NCI-H345 treated with DMSO at 0.1 percent for 48 hours (cell line): ENCODE results near the gene BTNL8.
"Not testable (repeated sequence)": the region's sequence is repeated elsewhere in the genome, so short reads cannot be mapped to it uniquely, and the experiment has no call there.

Experiments
- DNase-seq: peaks from one replicate; lab custom pipeline; 2025; ENCODE audit not compliant: unreplicated experiment; lab: John Stamatoyannopoulos, UW

The BTNL8 gene

DNA sequence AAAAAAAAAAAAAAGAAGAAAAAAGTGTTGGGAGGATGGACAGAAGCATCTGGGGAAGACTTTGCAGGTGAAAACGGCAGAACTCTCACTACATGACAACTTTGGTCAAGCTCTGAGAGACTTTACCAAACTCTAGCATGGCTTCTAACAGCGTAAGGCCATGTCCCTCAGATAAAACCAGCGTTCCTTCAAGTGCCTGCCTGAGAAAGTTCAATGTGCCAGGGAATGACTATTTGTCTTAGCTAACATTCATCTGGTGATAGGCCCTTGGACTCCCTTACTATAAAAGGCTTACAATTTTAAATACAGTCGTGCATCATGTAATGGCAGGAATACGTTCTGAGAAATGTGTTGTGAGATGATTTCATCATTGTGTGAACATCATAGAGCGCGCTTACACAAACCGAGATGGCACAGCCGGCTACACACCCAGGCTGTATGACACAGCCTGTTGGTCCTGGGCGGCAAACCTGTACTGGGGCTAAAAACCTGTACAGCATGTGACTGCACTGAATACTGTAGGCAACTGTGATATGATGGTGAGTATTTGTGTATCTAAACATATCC is 23.0 kb upstream of the BTNL8 start:
- no peak for DNase-seq

- not testable (repeated sequence) for DNase-seq
Observed at GRCh38 chr5:180885845-180886529, 13.0 kb upstream of the BTNL8 start.

- no peak for DNase-seq
Observed at GRCh38 chr5:180889381-180889780, 9.6 kb upstream of the BTNL8 start.

- not testable (repeated sequence) for DNase-seq
Observed at GRCh38 chr5:180895330-180895729, 3.6 kb upstream of the BTNL8 start.

DNA sequence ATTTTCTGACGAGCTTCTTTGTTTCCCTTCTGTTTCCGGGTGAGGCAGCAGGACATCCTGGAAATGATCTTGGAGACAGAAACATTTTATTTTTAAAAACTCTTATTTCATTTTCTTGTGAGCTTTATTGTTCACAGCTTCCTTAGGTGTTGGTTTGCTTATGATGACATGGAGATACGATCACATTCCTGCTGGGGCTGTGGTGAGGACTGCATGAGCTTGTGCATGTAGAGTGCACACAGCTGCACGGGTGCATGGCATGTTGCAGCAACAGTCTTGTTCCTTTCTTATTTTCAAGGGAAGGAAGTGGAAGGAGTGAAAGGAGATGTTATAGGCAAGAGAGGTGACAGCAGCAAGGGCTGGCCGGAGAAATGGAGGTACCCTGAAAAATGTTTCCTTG is 1.2 kb downstream of the BTNL8 start:
- no peak for DNase-seq

DNA sequence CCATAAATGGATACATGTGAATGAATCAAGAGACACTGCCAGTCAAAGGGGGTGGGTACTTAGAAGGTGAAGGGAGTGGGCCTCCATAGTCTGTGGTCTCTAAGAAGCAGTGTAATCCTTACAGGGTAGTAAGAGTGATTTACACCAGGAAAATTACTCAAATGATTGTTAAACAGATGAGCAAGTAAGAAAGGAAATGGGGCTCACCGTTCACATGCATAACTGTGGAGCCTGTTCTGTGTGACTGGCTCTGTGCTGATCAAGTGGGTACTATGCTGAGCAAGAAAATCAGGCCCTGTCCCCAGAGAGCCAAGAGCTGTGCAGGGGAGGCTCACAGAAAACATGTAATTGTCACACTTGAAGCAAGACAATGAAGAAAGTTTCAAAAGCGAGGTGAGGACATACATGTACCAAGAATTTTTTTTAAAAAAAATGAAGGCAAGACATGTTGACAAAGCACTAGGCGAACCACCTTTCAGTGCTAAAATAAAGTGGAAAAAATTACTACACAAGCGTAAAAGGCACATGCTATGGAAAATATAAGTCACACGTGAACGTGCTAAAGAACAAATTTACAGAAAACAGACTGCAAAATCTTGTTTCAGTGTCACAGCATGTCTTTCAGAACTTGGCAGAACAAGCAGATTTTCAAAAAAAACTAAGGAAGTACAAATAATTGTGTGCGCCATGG is 2.5 kb downstream of the BTNL8 start:
- no peak for DNase-seq

- no peak for DNase-seq
Observed at GRCh38 chr5:180908400-180908799, 9.4 kb downstream of the BTNL8 start.

- DNase-seq = no peak
Observed at GRCh38 chr5:180908998-180909731, 10.2 kb downstream of the BTNL8 start.

- DNase-seq = no peak
Observed at GRCh38 chr5:180909782-180910181, 10.8 kb downstream of the BTNL8 start.

GRCh38 chr5:180910182-180910581 is 11.2 kb downstream of the BTNL8 start:
- no peak for DNase-seq

DNA sequence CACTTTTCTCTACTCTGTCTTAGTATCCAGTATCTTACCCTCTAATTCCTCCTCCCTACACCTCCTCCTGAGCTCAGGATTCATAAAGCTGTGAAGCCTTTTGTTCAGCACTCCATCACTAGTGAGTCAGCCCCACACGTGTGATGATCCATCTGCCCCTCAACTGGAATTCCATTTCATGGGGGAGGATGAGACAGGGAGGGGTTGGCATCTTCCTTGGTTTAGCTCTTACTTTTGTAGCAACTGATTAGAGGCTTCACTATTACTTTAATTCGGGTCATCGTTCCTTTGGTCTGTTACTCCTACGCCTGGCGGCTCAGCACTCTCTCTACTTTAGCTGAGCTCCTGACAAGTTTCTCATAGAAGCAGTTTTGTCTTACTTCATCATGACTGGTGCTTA is 11.8 kb downstream of the BTNL8 start:
- DNase-seq = no peak

- DNase-seq = no peak
Observed at GRCh38 chr5:180914646-180915045, 15.7 kb downstream of the BTNL8 start.

GRCh38 chr5:180915924-180916323 is 17.0 kb downstream of the BTNL8 start:
- DNase-seq = no peak

- no peak for DNase-seq
Observed at GRCh38 chr5:180918380-180918779, 19.4 kb downstream of the BTNL8 start.

DNA sequence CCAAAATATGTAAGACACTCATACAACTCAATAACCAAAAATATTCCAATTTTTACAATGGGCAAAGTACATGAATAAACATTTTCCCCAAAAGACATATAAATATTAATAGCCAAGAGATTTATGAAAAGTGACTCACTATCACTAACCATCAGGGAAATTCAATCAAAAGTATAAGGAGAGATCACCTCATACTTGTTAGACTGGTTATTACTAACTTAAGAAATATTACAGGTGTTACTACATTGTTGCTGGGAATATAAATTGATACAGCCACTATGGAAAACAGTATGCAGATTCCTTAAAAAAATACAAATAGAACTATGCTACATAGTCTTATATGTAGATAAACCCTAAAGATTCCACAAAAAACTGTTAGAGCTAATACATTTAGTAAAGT is 21.8 kb downstream of the BTNL8 start:
- DNase-seq = no peak

DNA sequence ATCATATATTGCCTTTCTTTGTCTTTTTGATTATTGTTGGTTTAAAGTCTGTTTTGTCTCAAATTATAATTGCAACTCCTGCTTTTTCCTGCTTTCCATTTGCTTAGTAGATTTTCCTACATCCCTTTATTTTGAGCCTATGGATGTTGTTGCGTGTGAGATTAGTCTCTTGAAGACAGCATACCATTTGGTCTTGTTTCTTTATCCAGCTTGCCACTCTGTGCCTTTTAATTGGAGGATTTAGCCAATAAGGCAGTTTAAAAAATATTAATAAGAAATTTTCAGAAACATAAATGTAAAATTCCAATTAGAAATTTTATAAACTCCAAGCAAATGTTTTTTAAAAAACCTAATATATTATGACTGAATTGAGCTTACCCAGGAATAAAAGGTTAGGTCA is 24.0 kb downstream of the BTNL8 start:
- no peak for DNase-seq

DNA sequence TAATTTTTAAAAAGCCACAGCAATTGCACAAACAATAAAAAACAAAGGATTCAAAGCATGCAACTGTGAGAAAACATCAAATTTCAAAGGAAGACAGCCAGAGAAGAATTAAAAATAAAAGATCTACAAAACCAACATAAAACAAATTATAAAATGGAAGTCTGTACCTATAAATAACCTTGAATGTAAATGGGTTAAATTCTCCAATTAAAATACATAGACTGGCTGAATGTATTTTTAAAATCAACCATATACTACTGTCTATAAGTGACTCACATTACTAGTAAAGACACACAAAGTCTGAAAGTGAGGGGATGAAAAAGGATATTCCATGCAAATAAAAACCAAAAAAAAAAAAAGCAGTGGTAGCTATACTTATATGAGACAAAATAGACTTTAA is 33.7 kb downstream of the BTNL8 start:
- DNase-seq = no peak

- no peak for DNase-seq
Observed at GRCh38 chr5:180935203-180935602, 36.2 kb downstream of the BTNL8 start.

DNA sequence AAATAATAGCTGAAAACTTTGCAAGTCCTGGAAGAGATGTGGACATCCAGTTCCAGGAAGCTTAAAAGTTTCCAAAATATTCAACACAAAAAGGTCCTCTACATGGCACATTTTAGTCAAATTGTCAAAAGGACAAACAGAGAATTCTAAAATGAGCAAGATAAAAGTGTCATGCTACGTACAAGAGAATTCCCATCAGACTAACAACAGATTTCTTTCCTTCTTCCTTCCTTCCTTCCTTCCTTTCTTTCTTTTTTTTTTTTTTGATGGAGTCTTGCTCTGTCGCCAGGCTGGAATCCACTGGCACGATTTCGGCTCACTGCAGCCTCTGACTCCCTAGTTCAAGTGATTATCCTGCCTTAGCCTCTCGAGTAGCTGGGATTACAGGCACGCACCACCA is 39.3 kb downstream of the BTNL8 start:
- DNase-seq = no peak

GRCh38 chr5:180950291-180950949 is 51.5 kb downstream of the BTNL8 start:
- no peak for DNase-seq

GRCh38 chr5:180959661-180960060 is 60.7 kb downstream of the BTNL8 start:
- no peak for DNase-seq
